ENCODE results near the gene PIMREG. TPM values are rescaled to one million over a fixed set of nuclear protein-coding genes. Genes with fewer than 3 reads are reported as not detected.

The PIMREG gene
- total RNA-seq, 4 donors from 2014 or later = 16.0 TPM; not detected in 3

GRCh38 chr17:6468051-6468790, 24.0 kb downstream of the PIMREG start:
- no peaks in the 10 kb centered on the region for H3K36me3 ChIP-seq
- no peaks in the 10 kb centered on the region for H3K27me3 ChIP-seq
- no peaks in the 10 kb centered on the region for H3K4me1 ChIP-seq
- intact Hi-C loops (cut with DNase I; ENCODE audit: low total_unique reads) = no loop called here
- no peak for DNase-seq
- no peak for TF ChIP-seq POLR2A (IDR thresholded peaks at IDR 0.05)
- TF ChIP-seq, protein P1, sequence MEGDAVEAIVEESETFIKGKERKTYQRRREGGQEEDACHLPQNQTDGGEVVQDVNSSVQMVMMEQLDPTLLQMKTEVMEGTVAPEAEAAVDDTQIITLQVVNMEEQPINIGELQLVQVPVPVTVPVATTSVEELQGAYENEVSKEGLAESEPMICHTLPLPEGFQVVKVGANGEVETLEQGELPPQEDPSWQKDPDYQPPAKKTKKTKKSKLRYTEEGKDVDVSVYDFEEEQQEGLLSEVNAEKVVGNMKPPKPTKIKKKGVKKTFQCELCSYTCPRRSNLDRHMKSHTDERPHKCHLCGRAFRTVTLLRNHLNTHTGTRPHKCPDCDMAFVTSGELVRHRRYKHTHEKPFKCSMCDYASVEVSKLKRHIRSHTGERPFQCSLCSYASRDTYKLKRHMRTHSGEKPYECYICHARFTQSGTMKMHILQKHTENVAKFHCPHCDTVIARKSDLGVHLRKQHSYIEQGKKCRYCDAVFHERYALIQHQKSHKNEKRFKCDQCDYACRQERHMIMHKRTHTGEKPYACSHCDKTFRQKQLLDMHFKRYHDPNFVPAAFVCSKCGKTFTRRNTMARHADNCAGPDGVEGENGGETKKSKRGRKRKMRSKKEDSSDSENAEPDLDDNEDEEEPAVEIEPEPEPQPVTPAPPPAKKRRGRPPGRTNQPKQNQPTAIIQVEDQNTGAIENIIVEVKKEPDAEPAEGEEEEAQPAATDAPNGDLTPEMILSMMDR (IDR thresholded peaks at IDR 0.05) = no peak
- no peak overlapping the region for H3K4me3 ChIP-seq
- H3K27ac ChIP-seq = no peak overlapping the region
- H3K9me3 ChIP-seq = no peaks in the 10 kb centered on the region

- H3K27me3 ChIP-seq = no peaks in the 10 kb centered on the region
- no peak overlapping the region for H3K27ac ChIP-seq
- no peak overlapping the region for H3K4me3 ChIP-seq
- intact Hi-C loops (cut with DNase I; ENCODE audit: low total_unique reads) = no loop called here
- TF ChIP-seq, protein P1 (IDR thresholded peaks at IDR 0.05) = no peak
- no peak for TF ChIP-seq POLR2A (IDR thresholded peaks at IDR 0.05)
- DNase-seq = no peak
- H3K36me3 ChIP-seq = no peaks in the 10 kb centered on the region
- H3K4me1 ChIP-seq = no peaks in the 10 kb centered on the region
- H3K9me3 ChIP-seq = no peaks in the 10 kb centered on the region
Measured at GRCh38 chr17:6470146-6470718, 26.0 kb downstream of the PIMREG start.

GRCh38 chr17:6470751-6471521, 26.7 kb downstream of the PIMREG start:
- Histone ChIP-seq H3K4me1 (no peaks in the 10 kb centered on the region), H3K9me3 (no peaks in the 10 kb centered on the region), H3K27ac (no peak overlapping the region), H3K27me3 (no peaks in the 10 kb centered on the region), H3K4me3 (no peak overlapping the region), H3K36me3 (no peaks in the 10 kb centered on the region)
- DNase-seq = no peak
- intact Hi-C loops (cut with DNase I; ENCODE audit: low total_unique reads) = no loop called here
- TF ChIP-seq, protein P1 (IDR thresholded peaks at IDR 0.05) = no peak
- TF ChIP-seq POLR2A (IDR thresholded peaks at IDR 0.05) = no peak

DNA sequence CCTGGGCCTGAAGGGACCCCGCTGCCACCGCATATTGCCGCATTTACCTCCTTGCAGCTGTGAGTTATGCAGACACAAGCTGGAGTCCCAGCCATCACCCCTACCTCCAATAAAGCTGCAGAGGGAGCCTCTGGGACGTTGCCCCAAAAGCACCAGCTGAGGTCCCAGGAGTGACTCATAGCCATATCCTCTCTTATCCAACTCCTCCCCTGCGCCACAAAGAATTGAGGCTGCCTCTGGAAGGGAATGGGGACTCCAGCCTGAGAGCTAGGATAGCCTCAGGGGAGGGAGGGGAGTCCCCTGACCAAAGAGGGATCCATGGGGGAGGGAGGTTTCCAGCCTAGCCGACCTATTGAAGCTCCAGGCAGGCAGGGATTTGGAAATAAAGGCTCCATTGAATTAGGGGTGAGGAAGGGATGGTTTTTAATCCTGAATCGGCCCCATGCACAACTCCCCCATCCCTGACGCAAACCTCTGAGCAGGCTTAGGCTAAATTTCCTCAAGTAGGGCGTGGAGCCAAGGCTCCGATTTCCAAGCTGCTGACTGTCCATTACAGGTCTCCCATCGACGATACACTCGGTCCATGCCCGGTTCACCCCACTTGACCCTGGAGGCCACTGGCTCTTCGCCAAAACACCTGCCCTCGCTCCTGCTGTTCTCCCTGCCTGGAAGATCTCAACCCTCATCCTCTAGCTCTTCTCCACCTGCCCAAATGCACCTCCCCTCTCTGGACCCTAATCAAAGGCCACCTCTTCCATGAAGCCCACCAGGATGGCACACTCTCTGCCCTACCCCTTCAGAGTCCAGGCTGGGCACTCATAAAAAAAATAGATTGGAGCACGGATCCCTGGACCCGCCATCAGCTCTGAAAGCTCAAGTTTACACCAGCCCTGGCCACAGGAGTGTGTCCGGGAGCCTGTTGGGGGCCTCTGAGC, 27.5 kb downstream of the PIMREG start:
- Histone ChIP-seq H3K4me3 (no peak overlapping the region), H3K9me3 (no peaks in the 10 kb centered on the region), H3K36me3 (no peaks in the 10 kb centered on the region), H3K4me1 (no peaks in the 10 kb centered on the region), H3K27me3 (no peaks in the 10 kb centered on the region), H3K27ac (no peak overlapping the region)
- DNase-seq = no peak
- TF ChIP-seq POLR2A (IDR thresholded peaks at IDR 0.05) = no peak
- TF ChIP-seq, protein P1 (IDR thresholded peaks at IDR 0.05) = no peak
- intact Hi-C loops (cut with DNase I; ENCODE audit: low total_unique reads) = no loop called here
